Loucy (cell line): ENCODE data around the gene CD84.
"Not testable (repeated sequence)": the region's sequence is repeated elsewhere in the genome, so short reads cannot be mapped to it uniquely, and the experiment has no call there.

Source experiments
- H2AFZ ChIP-seq: fragments of 200-600 bp; sonication (generic); 2 replicates; pipeline ENCODE4 v1.6.0; 2016; ENCODE audit warnings: antibody characterized with exemption, mild to moderate bottlenecking, low read length, moderate library complexity
- H3F3A ChIP-seq: fragments of 200-600 bp; 2 replicates; pipeline ENCODE4 v1.6.0; 2016; ENCODE audit warnings: antibody characterized with exemption, low read depth, mild to moderate bottlenecking
- H3K27me3 ChIP-seq: fragments of 200-600 bp; sonication (generic); 2 replicates; pipeline ENCODE4 v1.6.1; 2014; ENCODE audit warnings: low read length, mild to moderate bottlenecking; ENCODE audit not compliant: insufficient read depth, poor library complexity, severe bottlenecking
- H3K36me3 ChIP-seq: fragments of 200-600 bp; sonication (generic); 2 replicates; pipeline ENCODE4 v1.6.1; 2016; ENCODE audit warnings: low read length; ENCODE audit not compliant: insufficient read depth
- H3K4me1 ChIP-seq: fragments of 200-600 bp; sonication (generic); 2 replicates; pipeline ENCODE4 v1.5.1; 2014; ENCODE audit warnings: low read length, mild to moderate bottlenecking; ENCODE audit not compliant: insufficient read depth, poor library complexity, severe bottlenecking
- H3K4me2 ChIP-seq: fragments of 200-600 bp; sonication (generic); 2 replicates; pipeline ENCODE4 v1.6.0; 2014; ENCODE audit warnings: antibody characterized with exemption, low read length, low read depth, mild to moderate bottlenecking; ENCODE audit not compliant: poor library complexity, severe bottlenecking
- H3K4me3 ChIP-seq: fragments of 200-600 bp; sonication (generic); 2 replicates; pipeline ENCODE4 v1.5.1; 2014; ENCODE audit warnings: low read length, mild to moderate bottlenecking, mixed read lengths; ENCODE audit not compliant: poor library complexity, severe bottlenecking
- H3K79me2 ChIP-seq: fragments of 200-600 bp; sonication (generic); 2 replicates; pipeline ENCODE4 v1.6.1; 2014; ENCODE audit warnings: low read length; ENCODE audit not compliant: insufficient read depth
- H3K9ac ChIP-seq: fragments of 200-600 bp; sonication (generic); 2 replicates; pipeline ENCODE4 v1.6.0; 2014; ENCODE audit warnings: mild to moderate bottlenecking, low read depth, low read length, moderate library complexity; ENCODE audit not compliant: poor library complexity, severe bottlenecking
- H3K9me2 ChIP-seq: fragments of 200-600 bp; sonication (generic); replicated peaks from 2 replicates; pipeline ENCODE4 v1.6.1; 2016; ENCODE audit warnings: low read depth, low read length, mixed read lengths
- H3K9me3 ChIP-seq: fragments of 200-600 bp; sonication (generic); 2 replicates; pipeline ENCODE4 v1.6.1; 2014; ENCODE audit warnings: mild to moderate bottlenecking, antibody characterized with exemption, low read length, low read depth; ENCODE audit not compliant: insufficient read depth
- H4K20me1 ChIP-seq: fragments of 200-600 bp; sonication (generic); 2 replicates; pipeline ENCODE4 v1.6.0; 2014; ENCODE audit warnings: antibody characterized with exemption, low read length, mild to moderate bottlenecking; ENCODE audit not compliant: insufficient read depth, poor library complexity, severe bottlenecking
- EZH2phosphoT487 ChIP-seq: fragments of 200-600 bp; IDR thresholded peaks from 2 replicates; pipeline ENCODE4 v1.6.1; 2018; ENCODE audit warnings: antibody characterized with exemption, mild to moderate bottlenecking, moderate library complexity, borderline replicate concordance
- TF ChIP-seq, protein P1 (sequence below): fragments of 200-600 bp; sonication (generic); conservative IDR thresholded peaks from 2 replicates; pipeline ENCODE4 v1.5.1; 2014; ENCODE audit warnings: mild to moderate bottlenecking, antibody characterized with exemption, low read length

CD84 gene

DNA sequence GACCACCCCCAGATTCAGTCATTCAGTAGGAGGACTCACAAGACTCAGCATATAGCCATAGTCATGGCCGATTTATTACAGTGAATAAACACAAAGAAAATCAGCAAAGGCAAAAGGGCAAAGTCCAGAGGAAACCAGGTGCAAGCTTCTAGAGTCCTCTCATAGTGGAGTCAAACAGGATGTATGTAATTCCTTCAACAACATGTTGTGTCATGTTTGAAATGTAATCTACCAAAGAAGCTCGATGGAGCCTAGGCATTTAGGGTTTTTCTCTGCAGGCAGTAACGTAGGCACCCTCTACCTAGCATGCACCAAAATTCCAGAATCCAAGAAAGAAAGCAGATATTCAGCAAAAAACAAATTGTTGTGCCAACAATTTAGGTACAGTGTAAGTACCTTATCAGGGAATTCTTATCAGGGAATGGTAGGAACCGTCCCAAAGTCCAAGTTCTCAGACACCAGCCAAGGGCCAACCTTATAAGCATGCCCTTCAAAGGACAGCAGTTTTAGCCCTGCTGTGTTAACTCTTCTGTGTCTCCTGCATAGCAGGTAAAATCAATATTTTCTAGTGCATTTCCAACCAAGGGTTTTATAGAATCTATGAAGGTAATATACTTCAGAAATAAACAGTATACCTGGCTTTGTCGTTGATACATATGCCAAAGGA lies 40.2 kb downstream of the CD84 start:
- no peak for TF ChIP-seq EZH2phosphoT487
- TF ChIP-seq, protein P1, sequence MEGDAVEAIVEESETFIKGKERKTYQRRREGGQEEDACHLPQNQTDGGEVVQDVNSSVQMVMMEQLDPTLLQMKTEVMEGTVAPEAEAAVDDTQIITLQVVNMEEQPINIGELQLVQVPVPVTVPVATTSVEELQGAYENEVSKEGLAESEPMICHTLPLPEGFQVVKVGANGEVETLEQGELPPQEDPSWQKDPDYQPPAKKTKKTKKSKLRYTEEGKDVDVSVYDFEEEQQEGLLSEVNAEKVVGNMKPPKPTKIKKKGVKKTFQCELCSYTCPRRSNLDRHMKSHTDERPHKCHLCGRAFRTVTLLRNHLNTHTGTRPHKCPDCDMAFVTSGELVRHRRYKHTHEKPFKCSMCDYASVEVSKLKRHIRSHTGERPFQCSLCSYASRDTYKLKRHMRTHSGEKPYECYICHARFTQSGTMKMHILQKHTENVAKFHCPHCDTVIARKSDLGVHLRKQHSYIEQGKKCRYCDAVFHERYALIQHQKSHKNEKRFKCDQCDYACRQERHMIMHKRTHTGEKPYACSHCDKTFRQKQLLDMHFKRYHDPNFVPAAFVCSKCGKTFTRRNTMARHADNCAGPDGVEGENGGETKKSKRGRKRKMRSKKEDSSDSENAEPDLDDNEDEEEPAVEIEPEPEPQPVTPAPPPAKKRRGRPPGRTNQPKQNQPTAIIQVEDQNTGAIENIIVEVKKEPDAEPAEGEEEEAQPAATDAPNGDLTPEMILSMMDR: no peak
- Histone ChIP-seq H3K4me1 (peaks cover 48% of the 10 kb centered on the region), H3K4me3 (peak overlapping the region; percentile 46), H3K79me2 (no peaks in the 10 kb centered on the region), H3K9ac (peak overlapping the region; percentile 72), H3K36me3 (no peaks in the 10 kb centered on the region), H3K4me2 (peak overlapping the region; percentile 73), H3K27me3 (no peaks in the 10 kb centered on the region), H3K9me3 (peaks cover 15% of the 10 kb centered on the region; the same call in 1 of the 2 replicates), H2AFZ (no peak overlapping the region), H4K20me1 (no peaks in the 10 kb centered on the region), H3F3A (peaks cover 26% of the 10 kb centered on the region), H3K9me2 (no peaks in the 10 kb centered on the region)

DNA sequence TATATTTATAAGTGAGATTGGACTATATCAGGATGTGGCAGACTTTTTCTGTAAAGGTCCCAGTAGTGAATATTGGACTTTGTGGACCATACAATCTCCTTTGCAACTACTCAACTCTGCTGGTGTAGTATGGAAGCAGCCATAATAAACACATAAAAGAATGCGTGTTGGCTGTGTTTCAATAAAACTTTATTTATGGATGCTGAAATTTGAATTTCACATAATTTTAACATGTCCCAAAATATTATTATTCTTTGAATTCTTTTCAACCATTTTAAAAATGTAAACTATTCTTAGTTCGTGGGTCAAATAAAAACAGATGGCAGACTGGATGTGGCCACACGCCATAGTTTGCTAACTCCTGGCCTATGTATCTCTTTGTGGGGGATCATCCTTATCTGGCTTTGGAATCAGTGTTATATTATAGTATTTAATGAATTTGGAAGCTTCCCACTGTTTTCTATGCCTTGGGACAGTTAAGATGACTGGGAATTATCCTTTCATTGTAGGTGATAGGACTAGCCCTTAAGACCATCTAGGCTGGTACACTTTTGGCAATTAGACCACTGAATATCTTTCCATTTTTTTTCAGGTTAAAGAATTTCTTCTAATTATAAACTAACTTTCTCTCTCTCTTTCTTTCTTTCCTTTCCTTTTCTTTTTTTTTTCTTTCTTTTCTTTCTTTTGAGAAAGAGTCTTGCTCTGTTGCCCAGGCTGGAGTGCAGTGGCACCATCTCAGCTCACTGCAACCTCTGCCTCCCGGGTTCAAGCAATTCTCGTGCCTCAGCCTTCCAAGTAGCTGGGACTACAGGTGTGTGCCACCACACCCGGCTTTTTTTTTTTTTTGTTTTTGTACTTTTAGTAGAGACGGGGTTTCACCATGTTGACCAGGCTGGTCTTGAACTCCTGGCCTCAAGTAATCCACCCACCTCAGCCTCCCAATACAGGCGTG lies 41.3 kb downstream of the CD84 start:
- peak overlapping the region; percentile 72 for H3K9ac ChIP-seq
- H3K9me2 ChIP-seq: no peaks in the 10 kb centered on the region
- H3K27me3 ChIP-seq: no peaks in the 10 kb centered on the region
- no peaks in the 10 kb centered on the region for H4K20me1 ChIP-seq
- H3K9me3 ChIP-seq: peaks cover 18% of the 10 kb centered on the region; the same call in 1 of the 2 replicates
- no peaks in the 10 kb centered on the region for H3K36me3 ChIP-seq
- no peak overlapping the region for H3K4me2 ChIP-seq
- H3K4me1 ChIP-seq: peaks cover 48% of the 10 kb centered on the region
- no peak overlapping the region for H2AFZ ChIP-seq
- H3K4me3 ChIP-seq: no peak overlapping the region
- H3K79me2 ChIP-seq: no peaks in the 10 kb centered on the region
- peaks cover 26% of the 10 kb centered on the region for H3F3A ChIP-seq
- TF ChIP-seq, protein P1: no peak
- TF ChIP-seq EZH2phosphoT487: no peak

DNA sequence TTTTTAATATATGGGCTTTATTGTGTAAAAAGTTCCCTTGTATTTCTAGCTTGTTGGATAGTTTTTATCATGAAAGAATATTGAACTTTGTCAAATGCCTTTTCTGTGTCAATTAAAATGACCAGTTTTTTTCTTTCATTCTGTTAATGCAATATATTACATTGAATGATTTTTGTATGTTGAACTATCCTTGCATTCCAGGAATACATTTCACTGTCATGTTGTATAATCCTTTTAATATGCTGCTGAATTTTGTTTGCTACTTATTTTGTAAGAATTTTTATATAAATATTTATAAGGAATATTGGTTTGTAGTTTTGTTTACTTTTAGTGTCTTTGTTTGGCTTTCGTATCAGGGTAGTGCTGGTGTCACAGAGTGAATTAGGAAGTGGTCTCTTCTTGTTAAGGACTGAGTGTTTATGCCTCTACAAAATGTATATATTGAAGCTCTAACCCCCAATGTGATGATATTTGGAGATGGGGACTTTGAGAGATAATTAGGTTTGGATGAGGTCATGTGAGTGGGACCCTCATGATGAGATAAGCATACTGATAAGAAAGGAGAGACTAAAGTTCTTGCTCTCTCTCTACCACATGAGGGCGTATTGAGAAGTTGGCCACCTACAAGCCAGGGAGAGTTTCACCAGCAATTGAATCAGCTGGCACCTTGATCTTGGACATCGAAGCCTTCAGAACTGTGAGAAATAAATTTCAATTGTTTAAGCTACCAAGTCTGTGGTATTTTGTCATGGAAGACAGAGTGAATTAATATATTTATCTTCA lies 44.3 kb downstream of the CD84 start:
- H3K27me3 ChIP-seq: no peaks in the 10 kb centered on the region

DNA sequence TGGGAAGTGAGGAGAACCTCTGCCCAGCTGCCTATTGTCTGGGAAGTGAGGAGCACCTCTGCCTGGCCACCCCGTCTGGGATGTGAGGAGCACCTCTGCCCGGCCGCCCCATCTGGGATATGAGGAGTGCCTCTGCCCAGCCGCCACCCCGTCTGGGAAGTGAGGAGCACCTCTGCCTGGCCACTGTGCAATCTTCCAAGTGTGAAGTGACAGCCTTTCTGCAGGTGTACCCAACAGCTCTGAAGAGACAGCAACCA lies 46.8 kb downstream of the CD84 start:
- not testable (repeated sequence) for H4K20me1 ChIP-seq, H3K4me3 ChIP-seq, H3K79me2 ChIP-seq, H3K4me2 ChIP-seq, H3K9me2 ChIP-seq, H3K9ac ChIP-seq, H3F3A ChIP-seq, H3K27me3 ChIP-seq, H3K4me1 ChIP-seq, H2AFZ ChIP-seq, H3K36me3 ChIP-seq
- peaks cover 18% of the 10 kb centered on the region; the same call in 1 of the 2 replicates for H3K9me3 ChIP-seq

More for the DNA sequence above, 44.3 kb downstream of the CD84 start:
- H3K79me2 ChIP-seq: no peaks in the 10 kb centered on the region
- no peak overlapping the region for H3K4me3 ChIP-seq
- H3K9me3 ChIP-seq: peaks cover 18% of the 10 kb centered on the region; the same call in 1 of the 2 replicates
- peaks cover 14% of the 10 kb centered on the region for H3F3A ChIP-seq
- H3K4me1 ChIP-seq: peaks cover 21% of the 10 kb centered on the region
- TF ChIP-seq, protein P1: peak; percentile 41
- TF ChIP-seq EZH2phosphoT487: no peak
- H3K4me2 ChIP-seq: no peak overlapping the region
- no peak overlapping the region for H3K9ac ChIP-seq
- H4K20me1 ChIP-seq: no peaks in the 10 kb centered on the region
- H2AFZ ChIP-seq: no peak overlapping the region
- no peaks in the 10 kb centered on the region for H3K36me3 ChIP-seq
- no peaks in the 10 kb centered on the region for H3K9me2 ChIP-seq
